Retinal pigment epithelial cell (primary cell): Measurements from ENCODE around the gene BAHD1.

Experiments
- DNase-seq: peaks from one replicate; pipeline ENCODE4 v3.0.0-alpha.2; 2010; ENCODE audit warnings: low read depth
- H3K4me3 ChIP-seq: 2 replicates; pipeline ENCODE4 v1.5.1; 2011; ENCODE audit warnings: mild to moderate bottlenecking, low read length, control low read depth, moderate library complexity
- CTCF ChIP-seq: conservative IDR thresholded peaks from 2 replicates; pipeline ENCODE4 v1.5.1; 2011; ENCODE audit warnings: low read depth, low read length, control low read depth, inconsistent platforms

The BAHD1 gene

DNA sequence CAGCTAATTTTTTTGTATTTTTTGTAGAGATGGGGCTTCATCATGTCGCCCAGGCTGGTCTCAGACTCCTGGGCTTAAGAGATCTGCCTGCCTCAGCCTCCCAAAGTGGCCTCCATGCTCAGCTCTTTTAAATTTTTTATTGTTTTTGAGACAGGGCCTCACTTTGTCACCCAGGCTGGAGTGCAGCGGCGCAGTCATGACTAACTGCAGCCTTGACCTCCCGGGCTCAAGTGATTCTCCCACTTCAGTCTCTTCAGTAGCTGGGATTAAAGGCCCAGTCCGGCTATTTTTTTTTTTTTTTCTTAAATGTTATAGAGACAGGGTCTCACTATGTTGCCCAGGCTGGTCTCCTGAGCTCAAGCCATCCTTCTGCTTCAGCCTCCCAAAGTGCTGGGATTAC, 15.1 kb upstream of the BAHD1 start:
- TF ChIP-seq CTCF, result no peak
- H3K4me3 ChIP-seq, result no peak overlapping the region
- DNase-seq, result no peak

DNA sequence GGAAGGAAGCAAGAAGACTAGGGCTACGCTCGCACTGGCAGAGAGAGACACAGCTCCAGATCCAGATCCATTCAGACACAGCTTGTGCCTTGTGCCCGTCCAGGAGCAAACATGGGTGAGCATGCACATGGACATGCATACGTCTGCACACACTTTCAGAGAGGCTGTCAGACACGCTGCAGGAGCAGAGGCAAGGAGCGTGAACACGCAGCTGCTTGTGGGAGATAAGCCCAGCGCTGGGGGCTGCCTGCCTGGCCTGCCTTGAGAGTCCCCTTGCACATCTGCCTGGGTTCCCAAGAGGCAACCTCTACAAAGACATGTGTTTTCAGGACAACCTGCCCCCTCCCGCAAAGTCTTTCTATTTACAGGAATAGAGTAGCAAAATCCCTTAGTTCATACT, 13.6 kb upstream of the BAHD1 start:
- DNase-seq, result no peak
- no peak overlapping the region for H3K4me3 ChIP-seq
- TF ChIP-seq CTCF, result no peak

- no peak for DNase-seq
- H3K4me3 ChIP-seq, result no peak overlapping the region
- no peak for TF ChIP-seq CTCF
These were observed 12.6 kb upstream of the BAHD1 start for GRCh38 chr15:40428185-40428584.

GRCh38 chr15:40429068-40429710, 11.6 kb upstream of the BAHD1 start:
- no peak for DNase-seq
- no peak for TF ChIP-seq CTCF
- H3K4me3 ChIP-seq, result no peak overlapping the region

DNA sequence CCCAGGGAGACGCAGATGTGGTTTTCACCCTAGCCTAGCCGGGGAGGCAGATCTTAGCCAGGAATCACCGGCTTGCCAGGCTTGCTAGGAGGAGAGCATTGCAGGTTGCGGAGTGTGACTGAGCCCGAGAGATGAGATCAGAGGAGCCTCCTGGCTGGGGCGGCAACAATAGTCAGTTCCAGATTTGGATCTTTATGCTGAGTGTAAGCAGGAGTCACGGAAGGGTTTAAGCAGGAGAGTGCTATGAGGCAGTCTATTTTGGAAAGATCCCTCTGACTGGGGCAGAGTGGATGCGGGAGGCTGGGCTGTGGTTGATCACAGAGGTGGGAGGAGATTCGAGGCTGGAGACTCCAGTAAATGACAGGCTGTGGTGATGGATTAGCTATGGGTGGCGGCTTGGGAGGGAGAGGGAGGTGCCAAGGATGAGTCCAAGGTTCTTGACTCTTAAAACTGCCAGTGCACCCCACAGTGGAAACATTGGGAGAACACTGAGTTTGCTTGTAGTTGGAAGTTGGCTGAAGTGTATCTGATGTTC, 10.4 kb upstream of the BAHD1 start:
- TF ChIP-seq CTCF, result no peak
- H3K4me3 ChIP-seq, result no peak overlapping the region
- no peak for DNase-seq

GRCh38 chr15:40435023-40435709, 5.6 kb upstream of the BAHD1 start:
- no peak overlapping the region for H3K4me3 ChIP-seq
- no peak for TF ChIP-seq CTCF
- no peak for DNase-seq

GRCh38 chr15:40435710-40436089, 5.1 kb upstream of the BAHD1 start:
- no peak for TF ChIP-seq CTCF
- peak overlapping the region; percentile 5 for H3K4me3 ChIP-seq
- no peak for DNase-seq
